Heart left ventricle (tissue), 16 donors: ENCODE results near the gene RLN2. TPM values are rescaled to one million over a fixed set of nuclear protein-coding genes. Genes with fewer than 3 reads are reported as not detected.

Experiments
- ATAC-seq, 4 donors: fragments of 200-7000 bp; cut with Tn5 transposase; one replicate each; pipeline ENCODE4 v1.9.1; 2020 to 2022; ENCODE audit warnings: moderate library complexity in 4 of 4, mild to moderate bottlenecking in 3 of 4, moderate number of reproducible peaks in 1 of 4
- DNase-seq, 5 donors: peaks; one replicate each; pipeline ENCODE4 v3.0.0-alpha.2; 2020
- H3K27ac ChIP-seq, 12 donors: fragments of 200-600 bp; sonication (generic) in 4 of 12; one replicate each; pipeline versions ENCODE4 v1.5.0 to v1.8.0; 2016 to 2022; ENCODE audit warnings: mild to moderate bottlenecking in 2 of 12
- H3K27me3 ChIP-seq, 9 donors: fragments of 200-600 bp; sonication (generic) in 2 of 9; one replicate each; pipeline versions ENCODE4 v1.5.1 to v1.8.0; 2016 to 2022; ENCODE audit warnings: mild to moderate bottlenecking in 3 of 9
- H3K36me3 ChIP-seq, 9 donors: fragments of 200-600 bp; sonication (generic) in 2 of 9; one replicate each; pipeline versions ENCODE4 v1.5.0 to v1.8.0; 2018 to 2022; ENCODE audit warnings: mild to moderate bottlenecking in 2 of 9
- H3K4me1 ChIP-seq, 12 donors: fragments of 200-600 bp; sonication (generic) in 4 of 12; one replicate each; pipeline versions ENCODE4 v1.5.0 to v1.8.0; 2016 to 2022; ENCODE audit warnings: mild to moderate bottlenecking in 3 of 12
- H3K4me3 ChIP-seq, 12 donors: fragments of 200-600 bp; sonication (generic) in 4 of 12; one replicate each; pipeline versions ENCODE4 v1.5.0 to v1.8.0; 2017 to 2022; ENCODE audit warnings: mild to moderate bottlenecking in 9 of 12, moderate library complexity in 4 of 12
- H3K9me3 ChIP-seq, 12 donors: fragments of 200-600 bp; sonication (generic) in 4 of 12; one replicate each; pipeline versions ENCODE4 v1.5.0 to v1.8.0; 2016 to 2022; ENCODE audit warnings: mild to moderate bottlenecking in 1 of 12
- CTCF ChIP-seq, 12 donors: fragments of 200-600 bp; sonication (generic) in 4 of 12; IDR thresholded peaks; one replicate each; pipeline versions ENCODE4 v1.5.0 to v1.8.0; 2018 to 2022; ENCODE audit warnings: antibody characterized with exemption in 12 of 12, mild to moderate bottlenecking in 5 of 12
- POLR2A ChIP-seq, 2 donors: fragments of 450-650 bp; IDR thresholded peaks; one replicate each; pipeline ENCODE4 v1.6.1; 2017; ENCODE audit warnings: antibody characterized with exemption in 2 of 2, mild to moderate bottlenecking in 2 of 2, moderate library complexity in 2 of 2
- WGBS, 4 donors: extraction: QIAGEN DNeasy Blood & Tissue Kit in 2 of 4; methylation state at CpG; one replicate each; pipeline versions ENCODE4 v1.1.5 to v1.1.7; 2013 to 2018; 5-methylcytosine and 5-hydroxymethylcytosine counted together
- intact Hi-C, 10 donors: fragments of 100-400 bp; cut with DNase I; formaldehyde crosslinking; loops; one replicate each; pipeline versions ENCODE4 v1.11.1 to v1.14.2; 2022
- polyA plus RNA-seq, 2 donors: library from polyadenylated mRNA; stranded (reverse); fragments of 200-250 nt; gene quantifications; one replicate each; pipeline ENCODE4 v1.2.3, GENCODE V29; 2013
- total RNA-seq, 9 donors: library from RNA; depleted of rRNA in 2 of 9; stranded (reverse); fragments of >200 nt in 2 of 9; fragmentation: NEBNext Ultra II Directional in 3 of 9; extraction: Animal tissue kit (Norgen Biotek cat#: 25700) in 3 of 9; gene quantifications; one replicate each; pipeline versions ENCODE4 v1.1.0 to v1.2.4, GENCODE V29; 2016 to 2023
- donor health status: ischemic (EF 13 %, LVEDD 7.1; RV severe dilation, severe dysfunction).
- donor health status: healthy with polysubstance abuse.
- donor health status: DM: no; HTN: yes; CAD: no.
- donor health status: DM: no; HTN: no; CAD: no.
- donor health status: ischemic (EF 25% LVEDD 6.9; RV normal size, moderate dysfunction).
- donor health status: ischemic (EF 25% LVEDD 5.7; RV mildly dilated, moderate dysfunction).
- donor health status: healthy.
- donor health status: DM: yes; HTN: yes; CAD: no.
- donor health status: ischemic (EF 35%, LVEDD 5.7; RV mildly dilated, moderate dysfunction).
- donor health status: nonischemic (EF 11% LVEDD 7.7; RV severe dilation, severe dysfunction).
- donor health status: DM: yes; HTN: yes; CAD: no.
- donor health status: PGD.
- donor health status: ischemic (EF 29% LVEDD 5.4; RV normal size, mild dysfunction).
- donor health status: nonischemic (EF 23%, LVEDD 6.1; RV moderate dilation, normal function).

RLN2 gene
- total and polyA plus RNA-seq, 11 donors: 0.45 to 1.7 (median 0.53) TPM; not detected in 7

GRCh38 chr9:5278486-5278885 lies 26.0 kb downstream of the RLN2 start:
- TF ChIP-seq POLR2A (IDR thresholded peaks at IDR 0.05): no peak
- no peak for TF ChIP-seq CTCF (IDR thresholded peaks at IDR 0.05)
- no peak for ATAC-seq
- DNase-seq: no peak
- H3K27ac ChIP-seq: no peak overlapping the region
- H3K36me3 ChIP-seq: no peaks in the 10 kb centered on the region
- H3K4me3 ChIP-seq: no peak overlapping the region
- 65 to 77% (median 71%) methylated on average over 2 of the region's 2 CpGs for WGBS, 4 donors
- peaks cover 0 to 10% (median 0%) of the 10 kb centered on the region in 12 donors for H3K9me3 ChIP-seq
- no peaks in the 10 kb centered on the region for H3K4me1 ChIP-seq
- no peaks in the 10 kb centered on the region for H3K27me3 ChIP-seq
- intact Hi-C loops: no loop called here

- ATAC-seq (no peak), DNase-seq (no peak)
- no peaks in the 10 kb centered on the region for H3K4me1 ChIP-seq
- no peak overlapping the region for H3K27ac ChIP-seq
- no peak overlapping the region for H3K4me3 ChIP-seq
- no peaks in the 10 kb centered on the region for H3K9me3 ChIP-seq
- TF ChIP-seq CTCF (IDR thresholded peaks at IDR 0.05): no peak
- TF ChIP-seq POLR2A (IDR thresholded peaks at IDR 0.05): no peak
- intact Hi-C loops: no loop called here
- 91 to 94% (median 93%) methylated on average over 2 of the region's 2 CpGs for whole genome bisulfite sequencing, 4 donors
- no peaks in the 10 kb centered on the region for H3K36me3 ChIP-seq
- no peaks in the 10 kb centered on the region for H3K27me3 ChIP-seq
These were observed 29.7 kb downstream of the RLN2 start for GRCh38 chr9:5274770-5275169.

GRCh38 chr9:5269249-5269715 lies 35.2 kb downstream of the RLN2 start:
- intact Hi-C loops: no loop called here
- TF ChIP-seq POLR2A (IDR thresholded peaks at IDR 0.05): no peak
- no peak for TF ChIP-seq CTCF (IDR thresholded peaks at IDR 0.05)
- no peak for DNase-seq
- Histone ChIP-seq H3K36me3 (no peaks in the 10 kb centered on the region), H3K27ac (no peak overlapping the region), H3K9me3 (no peaks in the 10 kb centered on the region), H3K4me3 (no peak overlapping the region), H3K27me3 (no peaks in the 10 kb centered on the region), H3K4me1 (no peaks in the 10 kb centered on the region)
- 26 to 38% (median 32%) methylated on average over 6 of the region's 6 CpGs for WGBS, 4 donors
- no peak for ATAC-seq

- no peak for TF ChIP-seq POLR2A (IDR thresholded peaks at IDR 0.05)
- no peak for TF ChIP-seq CTCF (IDR thresholded peaks at IDR 0.05)
- intact Hi-C loops: no loop called here
- H3K9me3 ChIP-seq: no peaks in the 10 kb centered on the region
- H3K4me1 ChIP-seq: no peaks in the 10 kb centered on the region
- 0 to 82% (median 31%) methylated on average over 1 of the region's 1 CpG for WGBS, 4 donors
- DNase-seq: no peak
- H3K4me3 ChIP-seq: no peak overlapping the region
- no peak for ATAC-seq
- H3K27ac ChIP-seq: no peak overlapping the region
- no peaks in the 10 kb centered on the region for H3K36me3 ChIP-seq
- no peaks in the 10 kb centered on the region for H3K27me3 ChIP-seq
These were observed 38.6 kb downstream of the RLN2 start for GRCh38 chr9:5265939-5266338.
